Hematopoietic multipotent progenitor cell treated with erythropoietin and hydrocortisone succinate and interleukin-3 and kit ligand, for 4 days (in vitro differentiated cells): ENCODE data around the gene LHPP.

Experiments used
- DNase-seq: peaks from one replicate; pipeline ENCODE4 v3.0.0-alpha.2; 2015

The LHPP gene

DNA sequence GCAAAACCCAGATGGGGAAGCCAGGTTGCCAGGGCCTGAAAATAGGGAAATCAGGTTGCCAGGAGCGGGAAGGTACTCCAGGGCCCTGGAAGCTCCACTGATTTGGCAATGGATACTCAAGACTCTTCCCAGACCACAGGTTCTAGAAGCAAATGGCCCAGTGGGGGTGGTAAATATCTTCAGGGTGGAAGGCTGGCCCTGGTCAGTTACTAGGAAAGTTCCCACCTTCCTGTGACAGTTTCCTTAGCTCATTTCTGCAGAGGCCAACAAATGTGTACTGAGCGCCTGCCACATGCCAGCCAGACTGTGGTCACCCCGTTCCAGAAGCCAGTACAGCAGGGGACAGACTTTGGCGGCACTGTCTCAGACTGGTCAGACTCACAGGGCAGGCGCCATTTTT is 168.9 kb downstream of the LHPP start:
- no peak for DNase-seq

DNA sequence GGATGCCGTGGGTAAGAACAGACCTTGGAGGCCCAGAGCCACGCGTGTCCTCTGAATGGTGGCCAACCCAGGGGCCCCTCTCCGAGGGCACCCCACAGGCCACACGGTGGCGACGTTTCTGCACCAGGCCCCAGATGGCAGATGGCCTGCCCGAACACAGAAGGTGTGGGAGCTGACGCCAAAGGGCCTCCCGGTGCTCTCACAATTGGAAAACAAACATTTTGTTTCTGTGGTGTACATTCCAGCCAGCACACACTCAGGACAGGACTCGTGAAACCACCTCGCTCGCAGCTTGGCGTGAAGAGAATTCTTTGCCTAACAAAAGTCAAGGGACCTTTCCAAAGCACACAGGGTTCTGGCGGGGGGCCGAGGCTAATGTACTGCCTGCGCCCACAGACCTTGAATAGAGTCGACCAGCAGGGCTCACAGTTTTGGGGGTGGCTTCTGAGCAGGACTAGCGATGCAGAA is 170.5 kb downstream of the LHPP start:
- peak; percentile 71 for DNase-seq

DNA sequence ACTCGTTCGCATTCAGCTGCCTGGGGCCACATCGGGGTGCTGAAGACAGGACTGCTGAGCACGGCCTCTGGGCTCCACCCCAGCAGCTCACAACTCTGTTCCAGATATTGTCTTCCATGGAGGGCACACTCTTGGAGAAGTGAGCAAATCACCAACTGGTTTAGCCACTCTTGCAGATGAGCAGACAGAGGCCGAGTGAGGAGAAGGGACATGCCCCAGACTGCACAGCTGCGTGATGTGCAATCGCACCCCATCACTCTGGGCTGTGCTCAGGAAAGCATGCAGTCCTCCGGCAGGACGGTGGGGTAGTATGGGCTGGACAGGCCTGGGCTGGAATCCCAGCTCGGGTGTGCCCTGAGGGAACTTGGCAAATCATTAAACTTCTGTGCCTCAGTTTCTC is 170.9 kb downstream of the LHPP start:
- no peak for DNase-seq

DNA sequence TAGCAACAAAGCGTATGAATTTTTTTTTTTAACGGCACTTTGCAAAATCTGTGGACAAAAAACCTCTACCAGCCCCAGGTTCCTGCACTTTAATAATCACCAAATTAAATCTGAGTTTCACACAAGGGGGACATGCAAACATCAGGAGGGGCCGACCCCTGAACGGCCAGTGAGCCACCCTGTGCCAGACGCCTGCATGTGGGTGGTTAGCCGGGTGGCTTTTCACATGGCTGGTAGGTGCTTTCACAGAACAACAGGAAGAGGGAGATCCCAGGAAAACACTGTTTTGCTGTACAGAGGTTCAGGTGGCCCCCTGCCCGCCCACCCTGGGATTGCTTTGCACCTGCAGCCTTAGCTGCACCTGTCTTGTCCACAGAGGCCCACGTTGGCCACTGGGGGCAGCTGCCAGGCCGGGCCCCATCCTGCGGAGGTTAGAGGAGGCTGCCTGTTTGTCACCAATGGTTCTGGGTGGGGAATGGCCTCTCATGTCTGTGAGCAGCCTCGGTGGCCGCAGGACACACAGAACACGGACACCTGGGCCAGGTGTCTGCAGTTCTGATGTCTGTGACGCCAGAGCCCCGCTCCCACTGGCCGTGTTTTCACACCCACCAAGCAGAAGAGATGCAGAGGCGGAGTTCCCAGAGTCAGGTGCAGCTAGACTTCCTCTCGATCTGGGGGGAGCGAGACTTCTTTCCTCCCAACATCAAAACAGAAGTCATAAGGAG is 174.8 kb downstream of the LHPP start:
- DNase-seq = no peak

DNA sequence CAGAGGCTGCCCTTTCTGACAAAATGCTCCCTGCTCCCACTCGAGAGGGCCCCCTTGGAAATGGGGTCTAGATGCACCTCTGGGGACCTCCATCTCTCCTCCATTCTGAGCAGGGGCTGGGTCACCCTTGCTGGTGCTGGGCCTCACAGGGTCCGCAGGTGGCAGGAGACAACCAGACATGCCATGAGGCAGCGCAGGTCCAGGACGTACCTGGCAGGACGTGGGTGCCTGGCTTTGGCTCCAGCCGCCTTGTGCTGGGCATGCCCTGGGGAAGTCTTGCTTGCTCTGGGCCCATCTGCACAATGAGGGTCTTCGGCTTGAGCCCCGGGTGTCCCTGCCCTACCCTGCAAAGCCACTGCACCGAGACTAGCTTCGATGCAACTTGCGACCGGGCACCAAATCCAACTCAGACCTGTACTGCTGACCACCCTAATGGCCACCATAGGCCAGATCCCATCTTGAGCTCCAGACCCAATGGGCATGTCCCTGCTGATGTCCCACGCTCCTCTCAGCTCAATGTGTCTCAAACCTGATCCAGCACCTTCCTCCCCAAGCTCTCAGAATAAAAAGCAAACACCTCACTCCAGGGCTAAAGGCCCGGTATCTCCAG is 175.6 kb downstream of the LHPP start:
- no peak for DNase-seq

DNA sequence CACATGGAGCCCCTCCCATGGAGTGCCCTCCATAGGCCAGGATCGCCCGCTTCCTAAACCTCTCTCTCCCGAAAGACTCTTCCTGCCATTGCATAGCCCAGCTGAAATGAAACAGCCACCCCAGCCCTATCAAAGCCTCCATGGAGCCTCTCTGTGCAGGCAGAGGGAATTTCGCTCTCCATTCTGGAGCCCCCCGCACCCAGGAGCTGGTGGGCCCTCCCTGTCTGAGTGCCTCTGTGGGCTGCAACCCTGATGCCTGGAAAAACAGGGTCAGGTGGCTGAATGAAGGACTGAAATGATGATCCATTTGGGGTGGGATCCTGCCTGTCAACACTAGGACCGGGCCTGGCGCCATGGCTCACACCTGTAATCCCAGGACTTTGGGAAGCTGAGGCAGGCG is 176.1 kb downstream of the LHPP start:
- DNase-seq = no peak

DNA sequence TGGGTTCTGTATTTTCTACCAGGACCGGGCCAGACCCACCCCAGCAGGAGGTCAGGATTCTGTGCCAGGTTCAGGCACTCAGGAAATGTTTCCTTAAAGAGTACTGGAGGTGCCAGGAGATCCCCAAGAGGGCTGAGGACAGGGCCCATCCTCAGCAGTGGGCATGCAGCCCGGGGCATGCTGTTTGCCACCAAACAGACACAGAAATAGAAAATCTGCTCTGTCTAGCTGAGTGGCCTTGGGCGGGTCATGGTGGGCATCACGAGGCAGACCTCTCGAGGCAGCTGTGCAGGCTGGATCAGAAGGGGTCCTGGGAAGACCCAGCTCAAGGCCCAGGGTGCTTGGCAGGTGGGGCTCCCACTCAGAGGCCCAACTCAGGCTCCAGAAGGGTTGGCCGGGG is 177.6 kb downstream of the LHPP start:
- DNase-seq = no peak

DNA sequence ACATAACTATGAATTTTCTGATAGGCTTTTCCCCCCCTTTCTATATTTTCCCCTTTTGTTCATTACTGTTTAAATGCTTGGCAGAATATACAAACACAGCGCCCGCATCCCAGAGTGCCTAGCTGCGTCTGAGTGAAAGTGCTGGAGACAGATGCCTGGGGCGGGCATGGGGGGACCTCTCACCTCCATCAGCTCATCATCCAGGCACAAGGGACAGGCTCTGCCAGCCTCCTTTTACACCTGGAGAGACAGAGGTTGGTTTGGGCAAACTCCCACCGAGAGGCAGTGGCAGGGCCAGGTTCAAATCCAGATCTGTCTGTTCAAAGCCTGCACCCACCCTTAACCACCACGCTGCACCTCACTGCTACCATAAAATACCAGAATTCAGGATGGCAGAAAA is 178.0 kb downstream of the LHPP start:
- no peak for DNase-seq

DNA sequence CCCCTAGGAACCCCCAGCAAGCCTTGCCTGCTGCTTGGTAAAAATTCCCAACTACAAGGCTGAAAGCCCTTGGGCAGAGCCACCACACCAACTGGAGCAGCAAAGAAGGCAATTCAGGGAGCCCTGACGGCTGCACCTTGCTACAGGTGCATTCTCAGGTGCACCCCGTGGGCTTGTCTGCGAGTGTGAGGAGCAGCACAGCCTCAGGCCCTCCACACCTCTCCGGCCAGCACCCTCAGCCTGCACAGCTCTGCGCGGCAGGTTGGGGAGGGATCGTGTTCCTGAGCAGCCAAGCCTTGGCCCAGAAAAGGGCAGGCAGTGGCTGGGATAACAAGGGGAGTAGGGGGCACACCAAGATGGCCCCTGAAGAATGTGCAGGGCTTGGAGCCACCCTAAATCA is 178.4 kb downstream of the LHPP start:
- DNase-seq = no peak

DNA sequence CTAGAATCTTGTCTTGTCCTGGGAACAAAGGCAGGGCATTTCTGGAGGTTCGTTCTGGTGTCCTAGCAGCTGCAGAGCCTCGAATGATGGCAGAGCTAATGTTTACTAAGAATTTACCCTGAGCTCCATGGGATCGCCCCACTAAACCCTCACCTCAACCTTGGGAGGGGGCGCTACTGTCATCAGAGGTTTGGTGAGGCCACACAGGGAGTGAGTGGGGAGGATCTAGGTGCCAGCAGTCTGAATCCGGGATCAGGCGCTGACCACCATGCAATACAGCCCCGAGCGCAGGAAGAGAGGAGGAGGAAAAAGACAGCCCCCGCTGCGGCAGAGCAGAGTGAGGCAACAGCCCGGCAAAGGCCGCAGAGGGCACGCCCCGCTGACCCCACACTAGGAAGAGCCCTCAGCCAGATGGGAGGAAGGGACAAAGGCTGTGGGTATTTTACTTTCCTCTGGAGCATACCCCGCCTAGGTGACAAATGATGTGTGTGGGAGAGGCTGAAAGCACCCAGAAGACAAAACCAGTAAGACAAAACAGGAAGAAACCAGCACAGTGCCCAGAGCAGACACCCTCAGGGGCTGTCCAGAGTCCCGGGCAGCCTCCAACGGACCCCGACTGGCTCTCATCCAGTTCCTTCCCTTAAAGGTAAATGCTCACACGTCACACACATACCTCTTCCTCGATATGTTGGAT is 179.1 kb downstream of the LHPP start:
- DNase-seq = peak; percentile 84

DNA sequence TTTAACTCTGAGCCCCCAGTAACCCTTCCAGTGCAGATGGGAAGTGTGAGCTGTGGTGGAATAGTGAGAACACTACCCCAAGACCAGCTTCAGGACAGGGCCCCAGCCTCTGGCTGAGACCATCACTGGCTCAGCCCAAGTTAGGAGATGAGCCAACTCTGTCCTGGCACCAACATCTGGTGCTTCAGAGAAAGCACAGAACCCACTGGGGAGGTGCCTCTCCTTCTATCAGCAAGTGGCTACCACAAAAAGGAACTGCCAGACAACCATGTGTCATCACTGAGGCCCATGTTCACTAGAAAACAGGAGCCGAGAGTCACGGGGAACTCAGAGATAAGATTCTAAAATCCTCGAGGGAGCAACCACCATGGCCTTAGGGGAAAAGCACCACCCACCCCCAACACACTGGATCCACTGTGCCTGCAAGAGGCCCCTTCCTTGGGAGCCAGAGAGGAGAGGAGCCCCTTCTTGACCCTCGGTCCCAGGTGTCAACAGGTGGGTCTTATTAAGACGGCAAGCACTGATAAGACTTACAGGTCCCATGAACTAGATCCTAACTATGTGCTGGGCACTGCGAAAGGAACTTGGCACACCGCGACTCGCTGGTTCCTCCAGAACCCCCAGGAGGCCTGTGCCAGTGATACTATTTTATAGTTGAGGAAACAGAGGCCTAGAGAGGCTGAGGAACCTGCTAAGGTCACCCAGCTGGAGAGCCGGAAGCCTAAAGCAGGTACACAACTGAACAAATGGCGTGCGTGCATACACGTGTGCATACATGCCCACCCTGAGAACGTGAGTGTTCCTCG is 179.9 kb downstream of the LHPP start:
- DNase-seq = peak; percentile 97

DNA sequence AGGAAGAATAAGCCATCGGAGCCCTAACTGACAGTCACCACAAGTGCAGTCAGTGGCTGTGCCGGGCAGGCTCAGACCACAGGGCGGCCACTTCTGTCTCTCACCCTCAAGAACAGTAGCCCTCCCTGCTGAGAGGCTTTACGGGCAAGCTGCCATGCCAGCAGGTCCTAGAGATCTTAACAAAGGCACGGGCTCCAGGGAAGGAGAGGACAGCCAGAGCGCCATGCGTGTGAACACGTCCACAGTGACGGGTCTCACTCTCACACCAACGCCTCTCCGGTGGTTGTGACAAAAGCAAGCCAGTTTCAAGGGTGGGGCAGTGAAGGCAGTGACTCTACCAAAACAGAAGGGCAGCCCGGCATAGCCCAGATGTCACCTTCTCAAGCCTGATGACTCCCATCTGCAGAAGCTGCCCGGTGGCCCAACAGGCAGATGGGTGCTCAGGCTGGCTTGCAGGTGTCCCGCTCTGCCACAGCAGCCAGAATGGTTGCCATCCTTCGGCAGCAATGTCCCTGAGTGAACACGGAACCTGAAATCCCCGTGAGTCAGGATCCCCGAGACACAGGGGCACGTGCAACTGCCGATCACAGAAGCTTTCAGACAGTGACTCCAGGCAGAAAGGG is 180.6 kb downstream of the LHPP start:
- peak; percentile 76 for DNase-seq

DNA sequence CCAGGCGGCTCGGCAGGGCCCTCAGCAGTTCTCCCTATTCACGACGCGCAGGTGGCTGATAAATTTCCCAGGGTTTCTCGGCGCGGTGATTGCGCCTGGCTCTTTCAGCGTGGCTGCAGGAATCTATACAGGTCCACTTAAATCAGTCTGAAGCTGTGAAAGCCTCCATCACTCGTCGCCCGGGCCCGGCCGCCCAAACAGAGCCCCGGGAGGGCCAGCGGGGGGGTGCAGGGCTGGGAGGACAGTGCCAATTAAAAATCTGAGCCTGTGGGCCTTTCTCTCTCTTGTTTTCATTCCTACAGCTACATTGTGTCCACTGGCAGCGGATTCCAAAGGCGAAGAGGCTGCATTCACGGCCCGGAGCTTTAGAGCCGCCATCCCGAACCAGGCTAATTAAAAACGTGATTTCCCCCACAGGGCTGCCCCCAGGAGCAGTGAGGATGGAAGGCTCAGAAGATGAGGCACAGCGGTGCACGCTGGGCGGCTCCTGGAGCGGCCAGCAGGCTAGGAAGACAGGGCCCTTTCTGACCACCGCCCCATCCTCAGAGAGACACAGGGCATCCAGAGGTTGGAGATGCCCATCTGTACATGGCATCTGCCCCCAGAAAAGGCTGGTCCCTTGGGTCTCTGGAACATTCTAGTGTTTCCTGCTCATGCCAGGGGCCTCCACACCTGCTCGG is 181.8 kb downstream of the LHPP start:
- no peak for DNase-seq

DNA sequence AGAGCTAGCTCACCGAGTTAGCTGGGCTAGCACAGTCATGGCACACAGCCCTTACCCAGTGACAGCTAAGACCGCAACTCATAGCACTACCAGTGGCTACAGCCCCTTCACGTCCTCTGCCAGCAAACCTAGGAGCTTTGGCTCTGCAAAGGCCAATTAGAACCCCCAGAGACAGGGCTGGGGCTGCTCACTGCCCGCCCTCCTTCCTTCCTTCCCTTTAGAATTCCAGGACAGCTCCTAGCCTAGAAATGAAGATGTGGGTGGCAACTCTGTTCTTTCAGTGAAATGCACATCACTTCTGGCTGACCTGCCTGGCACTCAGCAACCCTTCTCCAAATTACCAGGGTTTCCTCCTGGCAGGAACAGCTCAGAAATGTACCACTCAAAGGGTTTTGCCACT is 182.6 kb downstream of the LHPP start:
- DNase-seq = no peak

DNA sequence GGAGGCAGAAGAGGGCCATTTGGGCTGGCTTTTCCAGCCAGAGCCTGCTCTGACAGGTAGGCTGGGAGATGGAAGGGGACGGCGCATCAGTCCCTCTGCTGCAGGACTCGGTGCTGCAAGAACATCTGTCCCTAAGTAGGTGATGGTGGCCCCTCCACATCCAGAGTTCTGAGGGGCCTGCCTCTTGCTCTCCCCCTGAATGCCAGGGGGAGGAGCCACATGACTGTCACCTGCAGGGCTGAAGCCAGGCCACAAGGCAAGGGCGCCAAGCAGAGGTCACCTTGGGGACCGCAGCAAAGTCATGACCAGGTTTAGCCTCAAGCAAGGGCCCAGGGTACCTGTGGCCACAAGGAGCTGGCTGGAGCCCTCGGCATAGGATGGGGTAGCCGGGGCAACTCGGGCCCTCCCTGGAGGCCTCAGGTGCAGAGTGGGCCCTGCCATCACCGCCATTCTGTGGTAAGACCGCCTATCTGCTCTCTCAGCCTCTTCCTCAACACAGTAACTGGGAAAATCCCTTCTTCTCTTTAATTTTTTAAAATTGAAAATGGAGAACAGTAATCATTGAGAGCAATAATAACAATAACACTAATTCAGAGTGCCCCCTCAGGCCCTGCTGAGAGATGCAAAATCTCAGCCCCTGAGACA is 183.3 kb downstream of the LHPP start:
- no peak for DNase-seq

DNA sequence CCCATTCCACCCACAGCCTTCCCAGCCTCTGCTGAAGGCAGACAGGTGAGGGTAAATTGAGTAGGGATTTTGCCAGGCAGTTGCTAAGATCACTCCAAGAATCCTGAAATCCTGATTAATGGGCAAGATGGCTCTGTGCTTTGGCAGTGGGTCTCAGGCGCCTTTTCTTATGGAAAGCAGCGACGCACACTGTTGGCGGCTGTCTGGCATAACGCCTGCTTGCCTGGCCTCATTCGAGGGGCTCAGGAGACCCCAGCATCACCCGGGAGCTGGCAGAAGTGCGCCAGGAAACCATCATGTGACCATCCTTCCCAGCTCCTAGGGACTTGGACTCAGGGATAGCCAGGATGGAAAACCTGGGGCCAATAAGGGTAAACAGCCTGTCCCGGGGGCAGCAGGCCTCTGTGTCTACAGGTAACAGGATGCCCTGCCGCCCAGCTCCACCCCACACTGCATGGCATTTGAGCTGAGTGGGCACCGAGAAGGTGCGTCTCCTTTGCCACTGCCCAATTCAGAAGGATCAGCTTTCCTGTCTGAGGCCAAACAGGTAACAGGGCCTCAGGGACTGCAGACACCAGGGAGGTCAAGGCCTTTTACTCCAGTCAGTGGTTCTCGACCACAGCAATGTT is 184.0 kb downstream of the LHPP start:
- DNase-seq = no peak

DNA sequence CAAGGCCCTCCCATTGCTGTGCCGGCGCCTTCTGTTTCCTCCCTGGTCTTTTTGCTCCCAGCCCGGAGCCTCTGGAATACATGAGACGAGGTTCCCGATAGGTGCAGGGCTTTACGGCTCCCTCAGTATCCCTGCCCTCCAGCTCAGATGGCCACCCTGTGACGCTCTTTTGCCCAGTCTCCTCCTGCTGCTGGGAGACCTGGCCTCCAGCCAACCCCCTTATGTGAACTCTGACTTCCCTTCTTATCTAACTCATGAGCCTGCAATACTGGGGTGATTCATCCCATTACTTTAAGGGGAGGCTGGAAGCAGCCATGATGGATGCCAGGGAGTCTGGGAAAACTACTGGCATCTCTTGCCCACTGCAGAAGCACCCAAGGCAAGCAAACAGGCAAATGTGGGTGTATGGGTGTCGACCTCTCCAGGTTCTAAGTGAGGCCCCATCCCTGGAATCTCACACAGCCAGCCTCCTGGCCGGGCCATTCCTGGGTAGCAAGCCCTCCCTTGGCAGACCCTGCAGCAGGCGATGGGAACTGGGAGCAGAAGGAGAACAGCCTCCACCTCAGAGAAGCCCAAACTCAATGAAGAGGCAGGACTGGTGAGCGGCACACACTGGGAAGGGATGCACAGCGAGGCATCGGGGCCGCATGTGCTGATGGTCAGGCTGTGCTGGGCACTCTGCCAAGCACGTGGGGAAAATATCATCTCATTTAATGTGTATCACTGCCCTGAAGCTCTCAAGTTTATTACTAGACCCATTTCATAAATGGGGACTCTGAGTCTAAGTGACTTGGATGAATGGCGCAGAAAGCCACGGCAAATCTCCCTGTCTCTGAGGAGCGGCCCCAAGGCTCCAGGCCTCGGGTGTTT is 185.1 kb downstream of the LHPP start:
- peak; percentile 86 for DNase-seq

DNA sequence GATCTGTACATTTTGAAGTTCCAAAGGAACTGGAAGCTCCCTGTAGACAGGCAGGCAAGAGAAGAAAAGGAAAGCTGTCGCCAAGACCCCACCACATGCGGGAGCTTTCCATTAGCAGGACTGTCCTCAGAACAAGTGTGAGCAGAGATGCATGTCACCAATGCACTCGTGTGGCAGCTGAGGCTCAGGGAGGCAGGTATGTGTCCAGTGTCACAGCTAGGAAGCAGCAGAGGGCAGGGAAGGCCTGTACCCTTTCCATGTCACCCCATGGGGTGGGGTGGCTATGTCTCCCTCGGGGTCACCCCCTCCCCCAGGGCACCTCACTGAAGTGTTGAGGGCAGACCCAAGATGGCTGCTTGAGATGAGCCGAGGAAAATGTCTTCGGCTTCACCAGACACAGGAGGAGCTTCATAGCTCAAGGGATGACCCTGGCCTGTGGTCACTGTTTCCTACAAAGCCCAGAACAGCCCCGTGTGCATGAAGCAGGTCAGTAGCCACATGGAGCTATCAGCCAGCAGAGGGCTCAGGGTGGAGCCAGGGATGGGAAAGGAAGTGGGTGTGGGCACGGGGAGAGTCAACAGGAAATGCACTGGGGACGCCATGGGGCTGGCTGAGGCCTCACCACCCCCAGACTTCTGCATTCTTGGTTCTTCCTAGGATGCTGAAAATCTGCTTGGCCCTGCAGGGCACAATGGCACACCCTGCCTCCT is 186.0 kb downstream of the LHPP start:
- DNase-seq = peak; percentile 97

DNA sequence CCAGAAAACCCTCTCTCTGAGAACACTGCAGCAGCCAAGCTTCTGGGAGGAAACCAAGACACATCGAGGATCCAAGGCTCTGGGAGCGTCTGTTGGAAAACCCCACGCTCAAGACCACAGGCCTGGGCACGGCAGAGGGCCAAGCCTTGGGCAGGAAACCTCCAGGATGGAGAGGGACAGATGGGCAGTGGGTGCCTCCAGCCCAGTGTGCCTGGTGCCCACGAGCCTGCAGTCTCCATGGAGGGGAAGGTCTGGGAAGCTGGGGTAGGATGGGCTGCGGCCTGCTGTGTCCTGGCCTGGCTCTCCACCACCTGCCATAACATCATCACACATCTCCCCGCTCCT is 186.5 kb downstream of the LHPP start:
- no peak for DNase-seq

DNA sequence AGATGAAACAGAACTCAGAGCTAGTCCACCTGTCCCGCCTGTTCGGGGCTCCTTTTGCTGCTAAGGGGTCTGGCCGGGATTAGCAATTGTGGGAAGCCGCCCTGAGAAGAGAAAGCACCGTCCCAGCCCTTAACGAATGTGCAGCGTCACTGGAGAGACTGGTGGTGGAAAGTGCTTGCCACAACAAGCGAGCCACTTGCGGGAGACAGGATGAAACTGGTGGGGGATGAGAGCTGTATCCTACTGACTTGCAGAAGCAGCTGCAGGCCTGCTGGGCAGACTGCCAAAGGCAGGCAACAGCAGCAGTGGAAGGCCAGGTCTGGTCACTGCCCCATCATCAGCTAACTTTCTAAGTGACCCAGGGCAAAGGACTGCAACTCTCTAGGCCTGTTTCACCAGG is 187.1 kb downstream of the LHPP start:
- DNase-seq = peak; percentile 96
